G401 (cell line): ENCODE measurements around the gene CUL2. TPM values are rescaled to one million over a fixed set of nuclear protein-coding genes. Genes with fewer than 3 reads are reported as not detected.
A peak's percentile ranks its signal among the peaks of the same experiment; 100 is the strongest.

ENCODE experiments used
- DNase-seq: peaks from one replicate; pipeline ENCODE4 v3.0.0-alpha.2; 2015; ENCODE audit warnings: low spot score
- in situ Hi-C: cut with HindIII; loops from 2 replicates; pipeline ENCODE4 v1.10.0; 2016; ENCODE audit warnings: low sequenced_read_pairs, mixed read lengths
- total RNA-seq: library from RNA; depleted of rRNA; stranded (reverse); fragments of >200 nt; shearing (Covaris generic); gene quantifications from 2 replicates; pipeline ENCODE4 v1.2.3, GENCODE V29; 2014

CUL2 gene
- total RNA-seq, 1 experiment from 2014 or later: 29.2 TPM

GRCh38 chr10:35037104-35037503 is 53.0 kb downstream of the CUL2 start:
- no peak for DNase-seq
- in situ Hi-C loops: no loop called here

GRCh38 chr10:35035606-35036005 is 54.5 kb downstream of the CUL2 start:
- in situ Hi-C loops: no loop called here
- DNase-seq: no peak

GRCh38 chr10:35027567-35027966 is 62.6 kb downstream of the CUL2 start:
- DNase-seq: peak; percentile 21
- in situ Hi-C loops: no loop called here

GRCh38 chr10:35025916-35026315 is 64.2 kb downstream of the CUL2 start:
- DNase-seq: no peak
- in situ Hi-C loops: no loop called here

- in situ Hi-C loops: no loop called here
These were observed 69.7 kb downstream of the CUL2 start for GRCh38 chr10:35020481-35020880.

GRCh38 chr10:35019041-35020024 is 70.8 kb downstream of the CUL2 start:
- in situ Hi-C loops: no loop called here
- no peak for DNase-seq

More at GRCh38 chr10:35020481-35020880, 69.7 kb downstream of the CUL2 start:
- DNase-seq: no peak

- in situ Hi-C loops: no loop called here
- DNase-seq: no peak
These were observed 72.5 kb downstream of the CUL2 start for GRCh38 chr10:35017608-35018007.

GRCh38 chr10:35015843-35016408 is 74.2 kb downstream of the CUL2 start:
- DNase-seq: no peak
- in situ Hi-C loops: no loop called here

GRCh38 chr10:35012781-35013180 is 77.4 kb downstream of the CUL2 start:
- no peak for DNase-seq
- in situ Hi-C loops: no loop called here

- DNase-seq: no peak
- in situ Hi-C loops: no loop called here
These were observed 78.4 kb downstream of the CUL2 start for GRCh38 chr10:35011771-35012191.

GRCh38 chr10:35007858-35008301 is 82.3 kb downstream of the CUL2 start:
- no peak for DNase-seq
- in situ Hi-C loops: no loop called here

GRCh38 chr10:35006836-35007235 is 83.3 kb downstream of the CUL2 start:
- in situ Hi-C loops: no loop called here
- no peak for DNase-seq

GRCh38 chr10:35005868-35006267 is 84.3 kb downstream of the CUL2 start:
- in situ Hi-C loops: no loop called here
- no peak for DNase-seq

- in situ Hi-C loops: no loop called here
- no peak for DNase-seq
These were observed 85.5 kb downstream of the CUL2 start for GRCh38 chr10:35004651-35005050.

GRCh38 chr10:35003906-35004305 is 86.2 kb downstream of the CUL2 start:
- in situ Hi-C loops: no loop called here

GRCh38 chr10:35000936-35001335 is 89.2 kb downstream of the CUL2 start:
- in situ Hi-C loops: no loop called here
- no peak for DNase-seq

More at GRCh38 chr10:35003906-35004305, 86.2 kb downstream of the CUL2 start:
- no peak for DNase-seq

- in situ Hi-C loops: no loop called here
- DNase-seq: no peak
These were observed 90.6 kb downstream of the CUL2 start for GRCh38 chr10:34999532-34999931.

GRCh38 chr10:34998940-34999339 is 91.2 kb downstream of the CUL2 start:
- DNase-seq: no peak
- in situ Hi-C loops: no loop called here

- DNase-seq: no peak
- in situ Hi-C loops: no loop called here
These were observed 93.3 kb downstream of the CUL2 start for GRCh38 chr10:34996843-34997242.

- in situ Hi-C loops: no loop called here
- DNase-seq: no peak
These were observed 94.2 kb downstream of the CUL2 start for GRCh38 chr10:34995925-34996324.
